ENCODE data around the gene PSRC1.

DNA sequence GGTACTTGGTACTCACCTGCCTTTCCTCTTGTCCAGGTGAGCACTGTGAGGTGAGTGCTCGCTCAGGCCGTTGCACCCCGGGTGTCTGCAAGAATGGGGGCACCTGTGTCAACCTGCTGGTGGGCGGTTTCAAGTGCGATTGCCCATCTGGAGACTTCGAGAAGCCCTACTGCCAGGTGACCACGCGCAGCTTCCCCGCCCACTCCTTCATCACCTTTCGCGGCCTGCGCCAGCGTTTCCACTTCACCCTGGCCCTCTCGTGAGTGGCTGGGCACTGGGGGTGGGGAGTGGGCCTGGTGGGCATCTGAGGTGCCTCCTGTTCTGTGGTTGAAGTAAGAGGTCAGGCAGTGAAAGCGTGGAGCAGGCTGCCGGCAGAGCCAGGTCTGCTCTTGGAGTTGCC lies 21.9 kb downstream of the PSRC1 start:
- TF ChIP-seq POLR2AphosphoS5 (IDR thresholded peaks at IDR 0.05) = no peak
- TF ChIP-seq, protein P1, sequence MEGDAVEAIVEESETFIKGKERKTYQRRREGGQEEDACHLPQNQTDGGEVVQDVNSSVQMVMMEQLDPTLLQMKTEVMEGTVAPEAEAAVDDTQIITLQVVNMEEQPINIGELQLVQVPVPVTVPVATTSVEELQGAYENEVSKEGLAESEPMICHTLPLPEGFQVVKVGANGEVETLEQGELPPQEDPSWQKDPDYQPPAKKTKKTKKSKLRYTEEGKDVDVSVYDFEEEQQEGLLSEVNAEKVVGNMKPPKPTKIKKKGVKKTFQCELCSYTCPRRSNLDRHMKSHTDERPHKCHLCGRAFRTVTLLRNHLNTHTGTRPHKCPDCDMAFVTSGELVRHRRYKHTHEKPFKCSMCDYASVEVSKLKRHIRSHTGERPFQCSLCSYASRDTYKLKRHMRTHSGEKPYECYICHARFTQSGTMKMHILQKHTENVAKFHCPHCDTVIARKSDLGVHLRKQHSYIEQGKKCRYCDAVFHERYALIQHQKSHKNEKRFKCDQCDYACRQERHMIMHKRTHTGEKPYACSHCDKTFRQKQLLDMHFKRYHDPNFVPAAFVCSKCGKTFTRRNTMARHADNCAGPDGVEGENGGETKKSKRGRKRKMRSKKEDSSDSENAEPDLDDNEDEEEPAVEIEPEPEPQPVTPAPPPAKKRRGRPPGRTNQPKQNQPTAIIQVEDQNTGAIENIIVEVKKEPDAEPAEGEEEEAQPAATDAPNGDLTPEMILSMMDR (IDR thresholded peaks at IDR 0.05) = no peak

Measured in transverse colon (tissue), 4 donors.